K562 (cell line): ENCODE results near the gene FBXO8. TPM values are rescaled to one million over a fixed set of nuclear protein-coding genes. Genes with fewer than 3 reads are reported as not detected.
A peak's percentile ranks its signal among the peaks of the same experiment; 100 is the strongest.
"Not testable (repeated sequence)": the region's sequence is repeated elsewhere in the genome, so short reads cannot be mapped to it uniquely, and the experiment has no call there.

Experiments used
- ATAC-seq: fragments of 200-7000 bp; cut with Tn5 transposase; 3 replicates; pipeline ENCODE4 v1.9.1; 2020; ENCODE audit warnings: moderate library complexity
- BruUV-seq: library from RNA; stranded (reverse); fragments of 400-500 nt; replicated peaks from 2 replicates; lab custom pipeline; 2021; lab: Mats Ljungman, UMichigan
- CTCF ChIA-PET: fragments of 300-600 bp; formaldehyde crosslinking; extraction: SDS; loops from one replicate; lab custom pipeline; 2021; ENCODE audit warnings: low intra/inter-chr PET ratio; lab: Yijun Ruan, JAX
- POLR2A ChIA-PET: fragments of 300-600, 350-650 bp; sonication (Branson Sonifier 250); formaldehyde crosslinking; extraction: SDS; loops from one replicate; lab custom pipeline; 2021; ENCODE audit warnings: antibody characterized with exemption, inconsistent platforms; lab: Yijun Ruan, JAX
- DNase-seq, 4 experiments: peaks; one replicate each; pipeline versions ENCODE4 v3.0.0 to v3.0.0-alpha.2; 2011 to 2018; ENCODE audit warnings: low spot score in 3 of 4, mixed read lengths in 3 of 4; ENCODE audit errors: extremely low read depth in 1 of 4
- FAIRE-seq: peaks from 2 replicates; lab custom pipeline; 2011; peaks lifted over from hg19 to GRCh38; lab: Jason Lieb, UNC
- H2AFZ ChIP-seq: 2 replicates; pipeline ENCODE4 v1.6.0; 2011; ENCODE audit warnings: low read depth, low read length, control low read depth, inconsistent platforms
- H3K27ac ChIP-seq: fragments of 200-600 bp; 3 replicates; pipeline ENCODE4 v1.8.0; 2011; ENCODE audit warnings: low read depth, mild to moderate bottlenecking, control low read depth, inconsistent platforms, low read length, moderate library complexity, mixed read lengths; ENCODE audit errors: extremely low read depth
- H3K27me3 ChIP-seq, 2 experiments: fragments of 300-600 bp in 1 of 2; 2 replicates in 1 of 2; 3 replicates in 1 of 2; pipeline versions ENCODE4 v1.6.0 to v1.8.0; 2011; ENCODE audit warnings: inconsistent platforms in 2 of 2, low read length in 2 of 2, mild to moderate bottlenecking in 1 of 2, mixed read lengths in 1 of 2, moderate library complexity in 1 of 2; ENCODE audit not compliant: control insufficient read depth in 2 of 2, insufficient read depth in 2 of 2
- H3K36me3 ChIP-seq: fragments of 300-600 bp; 3 replicates; pipeline ENCODE4 v1.8.0; 2011; ENCODE audit warnings: mild to moderate bottlenecking, low read length, inconsistent platforms; ENCODE audit not compliant: control insufficient read depth, insufficient read depth
- H3K4me1 ChIP-seq, 2 experiments: fragments of 200-600 bp in 1 of 2; replicated peaks in 1 of 2; 2 replicates in 1 of 2; 3 replicates in 1 of 2; pipeline versions ENCODE4 v1.5.1 to v1.8.0; 2011; ENCODE audit warnings: inconsistent platforms in 2 of 2, low read length in 2 of 2, mild to moderate bottlenecking in 1 of 2, mixed read lengths in 1 of 2, moderate library complexity in 1 of 2; ENCODE audit not compliant: control insufficient read depth in 2 of 2, insufficient read depth in 2 of 2
- H3K4me2 ChIP-seq: 2 replicates; pipeline ENCODE4 v1.6.1; 2011; ENCODE audit warnings: low read length, control low read depth, inconsistent platforms, mixed read lengths; ENCODE audit not compliant: insufficient read depth
- H3K4me3 ChIP-seq: fragments of 200-600 bp; sonication (generic), shearing (Covaris generic); 2 replicates; pipeline ENCODE4 v1.5.1; 2016; ENCODE audit warnings: control low read depth, inconsistent platforms
- H3K79me2 ChIP-seq: fragments of 200-600 bp; 3 replicates; pipeline ENCODE4 v1.8.0; 2011; ENCODE audit warnings: low read length, inconsistent platforms; ENCODE audit not compliant: control insufficient read depth, insufficient read depth
- H3K9ac ChIP-seq, 2 experiments: 2 replicates each; pipeline versions ENCODE4 v1.6.0 to v1.6.1; 2011; ENCODE audit warnings: low read depth in 2 of 2, low read length in 2 of 2, control low read depth in 1 of 2, inconsistent platforms in 1 of 2, mild to moderate bottlenecking in 1 of 2, mixed read lengths in 1 of 2; ENCODE audit not compliant: insufficient read depth in 1 of 2
- H3K9me1 ChIP-seq: one replicate; pipeline ENCODE4 v1.6.0; 2011; ENCODE audit warnings: inconsistent platforms, mild to moderate bottlenecking, low read length, moderate library complexity; ENCODE audit not compliant: control insufficient read depth, insufficient read depth
- H3K9me3 ChIP-seq: replicated peaks from 2 replicates; pipeline ENCODE4 v1.5.1; 2011; ENCODE audit warnings: low read depth, low read length, inconsistent platforms; ENCODE audit not compliant: control insufficient read depth, insufficient read depth
- H4K20me1 ChIP-seq: replicated peaks from 2 replicates; pipeline ENCODE4 v1.6.1; 2011; ENCODE audit warnings: low read length, inconsistent platforms, mixed read lengths; ENCODE audit not compliant: control insufficient read depth, insufficient read depth
- C11orf30 ChIP-seq: fragments of 450-650 bp; IDR thresholded peaks from 2 replicates; pipeline ENCODE4 v1.6.1; 2016; ENCODE audit warnings: low read depth, mild to moderate bottlenecking
- DNMT1 ChIP-seq: fragments of 450-650 bp; IDR thresholded peaks from 2 replicates; pipeline ENCODE4 v1.6.1; 2016; ENCODE audit warnings: antibody characterized with exemption, mild to moderate bottlenecking
- MAFF ChIP-seq: IDR thresholded peaks from 2 replicates; pipeline ENCODE4 v1.6.1; 2012; ENCODE audit warnings: low read length, improper control_type of control experiment
- MAFK ChIP-seq: IDR thresholded peaks from 2 replicates; pipeline ENCODE4 v1.6.1; 2011; ENCODE audit warnings: low read length, improper control_type of control experiment
- SMAD2 ChIP-seq: fragments of 150-350 bp; IDR thresholded peaks from 2 replicates; pipeline ENCODE4 v1.6.1; 2014; ENCODE audit warnings: low read depth, mild to moderate bottlenecking, low read length
- ZNF316 ChIP-seq: fragments of 450-650 bp; IDR thresholded peaks from 2 replicates; pipeline ENCODE4 v1.6.1; 2016
- ZNF407 ChIP-seq: fragments of 450-650 bp; IDR thresholded peaks from 2 replicates; pipeline ENCODE4 v1.6.1; 2016; ENCODE audit warnings: low read depth
- ZNF77 ChIP-seq: fragments of 250-450 bp; sonication (Bioruptor Pico); IDR thresholded peaks from 2 replicates; pipeline ENCODE4 v1.5.0; 2020
- WGBS: fragments of 100-300 bp; shearing (Covaris generic); methylation state at CpG from one replicate; pipeline ENCODE4 v1.1.6; 2016; ENCODE audit warnings: low coverage, mixed read lengths; ENCODE audit not compliant: insufficient coverage; ENCODE audit errors: missing lambda C conversion rate; 5-methylcytosine and 5-hydroxymethylcytosine counted together
- in situ Hi-C: fragments of 300-500 bp; cut with MboI; formaldehyde crosslinking; loops from 4 replicates; pipeline ENCODE4 v1.15.0; 2018; ENCODE audit warnings: inconsistent platforms, mixed read lengths
- intact Hi-C: fragments of 100-400 bp; cut with micrococcal nuclease; formaldehyde crosslinking; loops from 2 replicates; pipeline ENCODE4 v1.14.2; 2022
- polyA plus RNA-seq, 8 experiments: library from polyadenylated mRNA; depleted of rRNA in 4 of 8; stranded (reverse) in 5 of 8; unstranded in 3 of 8; fragments of >200 nt; fragmentation: Nextera tagmentation in 2 of 8; fragmentation: Illumina TruSeq in 1 of 8; extraction: Ambion mirVana in 2 of 8; extraction: Trizol in 1 of 8; gene quantifications; 2 replicates each; pipeline versions ENCODE4 v1.2.1 to v1.2.3, GENCODE V29; 2011 to 2014; ENCODE audit warnings: inconsistent platforms in 1 of 8, missing spikeins in 1 of 8
- total RNA-seq, 7 experiments: library from RNA; depleted of rRNA in 6 of 7; stranded (reverse); fragments of >200 nt in 6 of 7; fragmentation: Illumina TruSeq in 2 of 7; extraction: Trizol in 2 of 7; gene quantifications; 2 replicates each; pipeline versions ENCODE4 v1.2.1 to v1.2.3, GENCODE V29; 2011 to 2021; ENCODE audit warnings: low replicate concordance in 1 of 7

The FBXO8 gene
- total and polyA plus RNA-seq, 9 of the 15 experiments (the other 6 are each of a cell fraction or from before 2014, with no cell fraction given), result 12.9 to 27.1 (median 14.8) TPM

GRCh38 chr4:174303687-174304086 lies 20.2 kb upstream of the FBXO8 start:
- H3K36me3 ChIP-seq, result peaks cover 78% of the 10 kb centered on the region
- H3K4me1 ChIP-seq, result no peaks in the 10 kb centered on the region
- no peaks in the 10 kb centered on the region for H3K9me3 ChIP-seq
- no peak overlapping the region for H3K4me2 ChIP-seq
- H3K4me3 ChIP-seq, result no peak overlapping the region
- BruUV-seq, result no TSS peak
- TF ChIP-seq SMAD2, result no peak
- no peak for TF ChIP-seq ZNF407
- TF ChIP-seq DNMT1, result no peak
- TF ChIP-seq C11orf30, result peak; percentile 21; the same call in 1 of the 2 replicates
- 0 out of 2 replicates have a peak, but pooled peaks have one; percentile 2 for TF ChIP-seq MAFK
- 0 out of 2 replicates have a peak, but pooled peaks have one; percentile 20 for TF ChIP-seq MAFF
- TF ChIP-seq ZNF77, result no peak
- peak; percentile 62 for TF ChIP-seq ZNF316
- ChIA-PET POLR2A (no interaction called here), CTCF (no interaction called here)
- FAIRE-seq, result no peak
- H4K20me1 ChIP-seq, result no peaks in the 10 kb centered on the region
- no peak overlapping the region for H2AFZ ChIP-seq
- DNase-seq, result no peak
- no peak overlapping the region for H3K9ac ChIP-seq
- in situ Hi-C loops (no loop called here), intact Hi-C loops (no loop called here)
- WGBS, result 94% methylated on average over 1 of the region's 1 CpG
- H3K9me1 ChIP-seq, result no peaks in the 10 kb centered on the region
- no peak for ATAC-seq
- no peaks in the 10 kb centered on the region; the same call in 2 of the 3 replicates for H3K79me2 ChIP-seq
- no peaks in the 10 kb centered on the region for H3K27me3 ChIP-seq
- no peak overlapping the region for H3K27ac ChIP-seq

GRCh38 chr4:174295142-174295541 lies 11.7 kb upstream of the FBXO8 start:
- peaks cover 38% of the 10 kb centered on the region for H3K36me3 ChIP-seq
- H3K9me1 ChIP-seq, in situ Hi-C loops, H2AFZ ChIP-seq, intact Hi-C loops, CTCF ChIA-PET, POLR2A ChIA-PET, H4K20me1 ChIP-seq, H3K4me2 ChIP-seq, DNase-seq, H3K4me3 ChIP-seq, BruUV-seq, ATAC-seq, H3K27ac ChIP-seq, H3K9ac ChIP-seq, H3K27me3 ChIP-seq, H3K4me1 ChIP-seq, FAIRE-seq: not testable (repeated sequence)
- peaks cover 28% of the 10 kb centered on the region for H3K9me3 ChIP-seq
- WGBS, result 93% methylated on average over 5 of the region's 27 CpGs
- peaks cover 62% of the 10 kb centered on the region for H3K79me2 ChIP-seq
